GM12878 (cell line): ENCODE measurements around the gene NTM. TPM values are rescaled to one million over a fixed set of nuclear protein-coding genes. Genes with fewer than 3 reads are reported as not detected.

ENCODE experiments used
- ATAC-seq: fragments of 200-7000 bp; cut with Tn5 transposase; 3 replicates; pipeline ENCODE4 v1.9.1; 2020; ENCODE audit warnings: mild to moderate bottlenecking, moderate library complexity
- BruUV-seq: library from RNA; stranded (reverse); fragments of 400-500 nt; replicated peaks from 2 replicates; lab custom pipeline; 2021; lab: Mats Ljungman, UMichigan
- CTCF ChIA-PET: fragments of 300-600 bp; sonication (Branson Sonifier 250); formaldehyde crosslinking; extraction: SDS; loops from one replicate; lab custom pipeline; 2021; ENCODE audit warnings: inconsistent platforms; lab: Yijun Ruan, JAX
- POLR2A ChIA-PET: fragments of 350-600 bp; formaldehyde crosslinking; extraction: SDS; loops from one replicate; lab custom pipeline; 2021; ENCODE audit warnings: inconsistent platforms; lab: Charles Lee
- RAD21 ChIA-PET: fragments of 300-600 bp; sonication (Branson Sonifier 250); formaldehyde crosslinking; loops from one replicate; lab custom pipeline; 2023; ENCODE audit warnings: antibody characterized with exemption; ENCODE audit not compliant: unreplicated experiment; lab: Charles Lee
- SMC1A ChIA-PET: fragments of 300-600 bp; sonication (Branson Sonifier 250); formaldehyde crosslinking; loops from one replicate; lab custom pipeline; 2023; ENCODE audit not compliant: unreplicated experiment, uncharacterized antibody; lab: Charles Lee
- DNase-seq: peaks from one replicate; pipeline ENCODE4 v3.0.0-alpha.2; 2011; ENCODE audit warnings: low read depth, low spot score
- FAIRE-seq: peaks from 3 replicates; lab custom pipeline; 2011; peaks lifted over from hg19 to GRCh38; lab: Jason Lieb, UNC
- H2AFZ ChIP-seq: 2 replicates; pipeline ENCODE4 v1.6.0; 2011; ENCODE audit warnings: low read depth, low read length, control low read depth; ENCODE audit not compliant: control insufficient read depth
- H3K27ac ChIP-seq: 2 replicates; pipeline ENCODE4 v1.5.1; 2011; ENCODE audit warnings: control low read depth; ENCODE audit not compliant: control insufficient read depth, insufficient read depth
- H3K27me3 ChIP-seq, 2 experiments: replicated peaks in 1 of 2; 2 replicates each; pipeline versions ENCODE4 v1.6.0 to v1.6.1; 2011; ENCODE audit warnings: low read length in 1 of 2; ENCODE audit not compliant: control insufficient read depth in 2 of 2, insufficient read depth in 2 of 2
- H3K36me3 ChIP-seq, 2 experiments: 2 replicates each; pipeline ENCODE4 v1.5.1; 2011; ENCODE audit warnings: low read length in 1 of 2; ENCODE audit not compliant: control insufficient read depth in 2 of 2, insufficient read depth in 2 of 2
- H3K4me1 ChIP-seq: 2 replicates; pipeline ENCODE4 v1.6.1; 2011; ENCODE audit warnings: mild to moderate bottlenecking, low read length, moderate library complexity, mixed read lengths; ENCODE audit not compliant: control insufficient read depth, insufficient read depth
- H3K4me2 ChIP-seq: 2 replicates; pipeline ENCODE4 v1.6.0; 2011; ENCODE audit warnings: control low read depth; ENCODE audit not compliant: control insufficient read depth, insufficient read depth
- H3K4me3 ChIP-seq: fragments of 200-600 bp; sonication (generic); 2 replicates; pipeline ENCODE4 v1.5.1; 2016
- H3K79me2 ChIP-seq: 2 replicates; pipeline ENCODE4 v1.6.0; 2011; ENCODE audit warnings: low read length; ENCODE audit not compliant: control insufficient read depth, insufficient read depth
- H3K9ac ChIP-seq: 2 replicates; pipeline ENCODE4 v1.8.0; 2011; ENCODE audit warnings: low read length, control low read depth, mixed read lengths; ENCODE audit not compliant: control insufficient read depth, insufficient read depth
- H3K9me3 ChIP-seq: replicated peaks from 3 replicates; pipeline ENCODE4 v1.5.1; 2011; ENCODE audit warnings: mild to moderate bottlenecking, low read length; ENCODE audit not compliant: control insufficient read depth, insufficient read depth
- H4K20me1 ChIP-seq: 2 replicates; pipeline ENCODE4 v1.6.0; 2011; ENCODE audit not compliant: control insufficient read depth, insufficient read depth
- ASH2L ChIP-seq: fragments of 300-600, 200-600 bp; sonication (generic); IDR thresholded peaks from 2 replicates; pipeline ENCODE4 v1.6.1; 2017; ENCODE audit warnings: low read depth, mild to moderate bottlenecking, borderline replicate concordance
- BCL3 ChIP-seq: IDR thresholded peaks from 2 replicates; pipeline ENCODE4 v1.6.1; 2011; ENCODE audit warnings: borderline replicate concordance, low read depth, mild to moderate bottlenecking, moderate library complexity, low read length; ENCODE audit not compliant: insufficient read depth, poor library complexity, severe bottlenecking
- CBFB ChIP-seq: IDR thresholded peaks from 2 replicates; pipeline ENCODE4 v1.6.1; 2016; ENCODE audit warnings: antibody characterized with exemption, low read depth
- FOS ChIP-seq: IDR thresholded peaks from 3 replicates; pipeline ENCODE4 v1.6.1; 2011; ENCODE audit warnings: borderline replicate concordance; ENCODE audit not compliant: insufficient read length; ENCODE audit errors: extremely low read depth
- IRF5 ChIP-seq: fragments of 450-650 bp; IDR thresholded peaks from 2 replicates; pipeline ENCODE4 v1.6.1; 2017; ENCODE audit warnings: borderline replicate concordance
- KDM1A ChIP-seq: fragments of 200-600 bp; sonication (generic); IDR thresholded peaks from 2 replicates; pipeline ENCODE4 v1.6.1; 2016; ENCODE audit warnings: borderline replicate concordance
- MEF2A ChIP-seq: IDR thresholded peaks from 2 replicates; pipeline ENCODE4 v1.6.1; 2011; ENCODE audit warnings: low read depth, mild to moderate bottlenecking, low read length, moderate library complexity; ENCODE audit not compliant: insufficient read depth
- MEF2B ChIP-seq: fragments of 450-650 bp; IDR thresholded peaks from 2 replicates; pipeline ENCODE4 v1.6.1; 2018; ENCODE audit warnings: mild to moderate bottlenecking, moderate library complexity; ENCODE audit not compliant: partially characterized antibody, poor library complexity, severe bottlenecking
- MXI1 ChIP-seq: fragments of 150-350 bp; IDR thresholded peaks from 2 replicates; pipeline ENCODE4 v1.6.1; 2011; ENCODE audit warnings: low read depth, mild to moderate bottlenecking, inconsistent platforms, low read length, improper control_type of control experiment
- NRF1 ChIP-seq: conservative IDR thresholded peaks from 2 replicates; pipeline ENCODE4 v1.6.1; 2011; ENCODE audit warnings: mild to moderate bottlenecking, low read depth, low read length, improper control_type of control experiment
- PAX8 ChIP-seq: fragments of 450-650 bp; IDR thresholded peaks from 2 replicates; pipeline ENCODE4 v1.6.1; 2017; ENCODE audit warnings: mild to moderate bottlenecking, moderate library complexity
- PKNOX1 ChIP-seq: fragments of 450-650 bp; IDR thresholded peaks from 2 replicates; pipeline ENCODE4 v1.6.1; 2016; ENCODE audit warnings: mild to moderate bottlenecking
- SIN3A ChIP-seq: IDR thresholded peaks from 2 replicates; pipeline ENCODE4 v1.6.1; 2012; ENCODE audit warnings: low read depth, low read length, improper control_type of control experiment
- ZBED1 ChIP-seq: IDR thresholded peaks from 2 replicates; pipeline ENCODE4 v1.6.1; 2016; ENCODE audit warnings: borderline replicate concordance
- ZNF207 ChIP-seq: fragments of 450-650 bp; IDR thresholded peaks from 2 replicates; pipeline ENCODE4 v1.6.1; 2014; ENCODE audit warnings: antibody characterized with exemption, mild to moderate bottlenecking, borderline replicate concordance
- ZNF384 ChIP-seq: IDR thresholded peaks from 2 replicates; pipeline ENCODE4 v1.6.1; 2012; ENCODE audit warnings: low read depth, mild to moderate bottlenecking, low read length, improper control_type of control experiment, borderline replicate concordance
- WGBS: methylation state at CpG from one replicate; pipeline ENCODE4 v1.1.6; 2016; ENCODE audit warnings: low lambda C conversion rate; ENCODE audit not compliant: insufficient replicate concordance, insufficient coverage; ENCODE audit errors: missing lambda C conversion rate; 5-methylcytosine and 5-hydroxymethylcytosine counted together
- in situ Hi-C: fragments of 300-500 bp; cut with MboI; formaldehyde crosslinking; loops from 9 replicates; pipeline ENCODE4 v1.14.3; 2018; ENCODE audit warnings: mixed read lengths
- intact Hi-C: fragments of 100-400 bp; cut with micrococcal nuclease; formaldehyde crosslinking; loops from one replicate; pipeline ENCODE4 v1.14.2; 2022; ENCODE audit not compliant: unreplicated experiment
- polyA plus RNA-seq, 11 experiments: library from polyadenylated mRNA; depleted of rRNA in 4 of 11; unstranded in 6 of 11; stranded (reverse) in 5 of 11; fragments of >200 nt; fragmentation: Nextera tagmentation in 4 of 11; fragmentation: Illumina TruSeq in 1 of 11; extraction: Ambion mirVana in 4 of 11; extraction: Trizol in 1 of 11; gene quantifications; 1 replicate in 1 of 11; 2 replicates in 10 of 11; pipeline versions ENCODE4 v1.2.1 to v1.2.3, GENCODE V29; 2011 to 2016; ENCODE audit warnings: inconsistent platforms in 2 of 11, missing spikeins in 2 of 11, low read depth in 1 of 11
- total RNA-seq, 4 experiments: library from RNA; depleted of rRNA in 3 of 4; stranded (reverse); fragments of >200 nt in 3 of 4; fragmentation: Illumina TruSeq in 1 of 4; extraction: Trizol in 1 of 4; gene quantifications; 2 replicates each; pipeline versions ENCODE4 v1.2.1 to v1.2.3, GENCODE V29; 2013 to 2021

Gene NTM
- total and polyA plus RNA-seq, 10 of the 15 experiments (the other 5 are each of a cell fraction or from before 2014, with no cell fraction given): not detected

GRCh38 chr11:132284048-132284447, 913.6 kb downstream of the NTM start:
- ChIA-PET CTCF (no interaction called here), RAD21 (no interaction called here), SMC1A (no interaction called here), POLR2A (no interaction called here)
- Histone ChIP-seq H3K4me2 (no peak overlapping the region), H3K4me1 (no peaks in the 10 kb centered on the region), H3K27me3 (peaks cover 0 to 3% of the 10 kb centered on the region in 2 experiments; a peak in 1 of 4 replicates), H3K36me3 (no peaks in the 10 kb centered on the region), H4K20me1 (no peaks in the 10 kb centered on the region), H3K4me3 (no peak overlapping the region), H3K9me3 (no peaks in the 10 kb centered on the region), H2AFZ (no peak overlapping the region), H3K79me2 (no peaks in the 10 kb centered on the region), H3K27ac (no peak overlapping the region), H3K9ac (no peak overlapping the region)
- 25% methylated on average over 4 of the region's 4 CpGs for WGBS
- intact Hi-C loops: no loop called here
- DNase-seq (no peak), FAIRE-seq (no peak), ATAC-seq (no peak)
- in situ Hi-C loops: no loop called here
- no peak for TF ChIP-seq ZNF207
- TF ChIP-seq ZNF384: no peak
- no peak for TF ChIP-seq SIN3A
- no peak for TF ChIP-seq ASH2L
- TF ChIP-seq NRF1: no peak
- TF ChIP-seq IRF5: no peak
- no peak for TF ChIP-seq CBFB
- no peak for TF ChIP-seq MEF2A
- TF ChIP-seq ZBED1: no peak
- no peak for TF ChIP-seq PKNOX1
- TF ChIP-seq KDM1A: no peak
- no peak for TF ChIP-seq BCL3
- TF ChIP-seq FOS: no peak
- no peak for TF ChIP-seq PAX8
- TF ChIP-seq MXI1: no peak
- no peak for TF ChIP-seq MEF2B
- no TSS peak for BruUV-seq
